ENCODE measurements around the gene UTP4. TPM values are rescaled to one million over a fixed set of nuclear protein-coding genes. Genes with fewer than 3 reads are reported as not detected.
A peak's percentile ranks its signal among the peaks of the same experiment; 100 is the strongest.

Gene UTP4
- total RNA-seq, 1 experiment from 2014 or later: 56.1 TPM

DNA sequence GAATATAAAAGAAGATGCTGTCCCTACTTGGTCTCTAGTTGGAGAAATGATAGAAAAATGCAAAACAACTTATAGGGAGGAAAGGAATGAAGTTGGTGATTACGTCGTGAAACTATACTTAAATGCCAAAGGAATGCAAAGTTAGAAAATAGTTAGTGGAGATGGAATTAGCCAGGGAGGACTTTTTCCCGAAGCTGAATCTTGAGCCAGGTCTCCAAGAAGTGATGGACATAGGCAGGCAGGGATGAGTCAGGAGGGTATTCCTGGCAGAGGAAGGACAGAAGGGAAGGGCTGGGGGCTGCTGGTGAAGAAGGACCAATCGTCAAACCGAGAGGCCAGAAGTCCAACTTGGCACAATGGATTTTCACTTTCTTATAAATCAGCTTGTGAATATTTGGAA is 56.3 kb downstream of the UTP4 start:
- in situ Hi-C loops (cut with HindIII; ENCODE audit: low pct_unique_long_range_greater_than_20kb, low sequenced_read_pairs): no loop called here
- no peak for DNase-seq (ENCODE audit: low read depth)

- in situ Hi-C loops (cut with HindIII; ENCODE audit: low pct_unique_long_range_greater_than_20kb, low sequenced_read_pairs): no loop called here
- DNase-seq (ENCODE audit: low read depth): peak; percentile 10
Measured at GRCh38 chr16:69190046-69190588, 57.7 kb downstream of the UTP4 start.

DNA sequence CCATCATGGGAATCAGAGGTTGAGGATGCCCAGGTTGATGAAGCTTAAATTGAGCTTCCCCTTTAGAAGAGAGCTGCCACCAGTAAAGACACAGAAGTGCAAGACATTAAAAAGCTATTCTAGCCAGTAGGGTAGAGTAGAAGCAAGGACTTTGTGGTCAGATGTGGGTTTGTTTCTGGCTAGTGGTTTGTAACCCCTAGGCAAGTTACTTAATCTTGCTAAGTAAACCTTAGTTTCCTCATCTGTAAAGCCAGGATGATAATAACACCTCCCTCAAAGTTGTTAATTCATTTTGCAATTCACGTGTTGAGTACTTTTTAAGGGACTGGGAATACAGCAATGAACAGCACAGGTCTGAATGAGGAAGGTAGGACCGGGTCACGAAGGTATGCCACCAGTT is 58.1 kb downstream of the UTP4 start:
- in situ Hi-C loops (cut with HindIII; ENCODE audit: low pct_unique_long_range_greater_than_20kb, low sequenced_read_pairs): no loop called here
- DNase-seq (ENCODE audit: low read depth): no peak

DNA sequence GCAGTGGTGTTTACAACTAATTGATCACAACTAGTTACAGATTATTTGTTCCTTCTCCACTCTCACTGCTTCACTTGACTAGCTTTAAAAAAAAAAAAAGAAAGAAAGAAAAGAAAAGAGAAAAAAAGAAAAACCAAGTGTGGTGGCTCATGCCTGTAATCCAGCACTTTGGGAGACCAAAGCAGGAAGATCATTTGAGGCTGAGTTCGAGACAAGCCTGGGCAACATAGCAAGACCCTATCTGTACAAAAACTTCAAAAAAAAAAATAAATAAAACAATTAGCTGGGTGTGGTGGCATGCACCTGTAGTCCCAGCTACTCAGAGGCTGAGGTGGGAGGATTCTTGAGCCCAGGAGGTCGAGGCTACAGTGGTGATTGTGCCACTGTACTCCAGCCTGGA is 58.7 kb downstream of the UTP4 start:
- in situ Hi-C loops (cut with HindIII; ENCODE audit: low pct_unique_long_range_greater_than_20kb, low sequenced_read_pairs): no loop called here
- DNase-seq (ENCODE audit: low read depth): peak; percentile 16

DNA sequence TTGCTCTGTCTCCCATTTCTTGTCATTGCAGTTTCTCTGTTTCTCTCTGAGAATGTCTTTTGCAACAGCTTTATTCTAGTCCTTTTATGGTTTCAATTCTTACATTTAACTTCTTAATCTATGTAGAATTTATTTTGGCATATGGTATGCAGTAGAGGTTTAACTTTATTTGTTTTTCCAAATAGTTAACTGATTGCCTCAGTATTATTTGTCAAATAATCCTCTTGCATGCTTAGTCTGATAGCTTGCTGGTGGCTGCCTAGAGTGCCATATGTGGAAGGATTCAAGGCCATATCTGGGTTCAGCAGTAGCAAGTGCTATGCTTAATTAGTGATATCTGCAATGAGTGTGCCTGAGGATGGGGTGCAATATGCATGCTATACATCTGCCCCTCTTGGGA is 61.4 kb downstream of the UTP4 start:
- DNase-seq (ENCODE audit: low read depth): no peak
- in situ Hi-C loops (cut with HindIII; ENCODE audit: low pct_unique_long_range_greater_than_20kb, low sequenced_read_pairs): no loop called here

GRCh38 chr16:69194488-69194887 is 62.0 kb downstream of the UTP4 start:
- in situ Hi-C loops (cut with HindIII; ENCODE audit: low pct_unique_long_range_greater_than_20kb, low sequenced_read_pairs): no loop called here
- no peak for DNase-seq (ENCODE audit: low read depth)

- in situ Hi-C loops (cut with HindIII; ENCODE audit: low pct_unique_long_range_greater_than_20kb, low sequenced_read_pairs): no loop called here
- DNase-seq (ENCODE audit: low read depth): no peak
Measured at GRCh38 chr16:69195369-69196029, 63.0 kb downstream of the UTP4 start.

- no peak for DNase-seq (ENCODE audit: low read depth)
- in situ Hi-C loops (cut with HindIII; ENCODE audit: low pct_unique_long_range_greater_than_20kb, low sequenced_read_pairs): no loop called here
Measured at GRCh38 chr16:69197573-69197972, 65.1 kb downstream of the UTP4 start.

GRCh38 chr16:69199382-69199781 is 66.9 kb downstream of the UTP4 start:
- in situ Hi-C loops (cut with HindIII; ENCODE audit: low pct_unique_long_range_greater_than_20kb, low sequenced_read_pairs): no loop called here

GRCh38 chr16:69201291-69201690 is 68.8 kb downstream of the UTP4 start:
- no peak for DNase-seq (ENCODE audit: low read depth)
- in situ Hi-C loops (cut with HindIII; ENCODE audit: low pct_unique_long_range_greater_than_20kb, low sequenced_read_pairs): no loop called here

More at GRCh38 chr16:69199382-69199781, 66.9 kb downstream of the UTP4 start:
- DNase-seq (ENCODE audit: low read depth): no peak

DNA sequence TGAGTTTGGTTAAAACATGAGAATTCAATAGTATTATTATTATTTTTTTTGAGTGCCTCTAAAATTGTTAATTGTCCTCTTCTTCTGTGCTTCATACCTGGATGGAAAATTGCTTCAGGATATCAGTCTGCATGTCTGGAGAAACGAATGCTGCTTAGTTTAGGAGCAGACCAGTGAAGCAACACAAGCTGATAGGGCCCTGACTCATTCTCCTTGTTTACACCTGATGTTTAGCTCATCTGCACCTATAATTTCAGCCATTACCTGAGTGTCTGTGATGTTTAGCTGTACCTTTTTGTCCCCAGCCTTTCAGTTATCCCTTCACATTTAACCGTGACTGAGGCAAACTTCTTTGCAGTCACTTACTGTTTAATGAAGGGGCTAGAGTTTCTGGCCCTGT is 69.3 kb downstream of the UTP4 start:
- no peak for DNase-seq (ENCODE audit: low read depth)
- in situ Hi-C loops (cut with HindIII; ENCODE audit: low pct_unique_long_range_greater_than_20kb, low sequenced_read_pairs): no loop called here

GRCh38 chr16:69204172-69204571 is 71.7 kb downstream of the UTP4 start:
- no peak for DNase-seq (ENCODE audit: low read depth)
- in situ Hi-C loops (cut with HindIII; ENCODE audit: low pct_unique_long_range_greater_than_20kb, low sequenced_read_pairs): no loop called here

DNA sequence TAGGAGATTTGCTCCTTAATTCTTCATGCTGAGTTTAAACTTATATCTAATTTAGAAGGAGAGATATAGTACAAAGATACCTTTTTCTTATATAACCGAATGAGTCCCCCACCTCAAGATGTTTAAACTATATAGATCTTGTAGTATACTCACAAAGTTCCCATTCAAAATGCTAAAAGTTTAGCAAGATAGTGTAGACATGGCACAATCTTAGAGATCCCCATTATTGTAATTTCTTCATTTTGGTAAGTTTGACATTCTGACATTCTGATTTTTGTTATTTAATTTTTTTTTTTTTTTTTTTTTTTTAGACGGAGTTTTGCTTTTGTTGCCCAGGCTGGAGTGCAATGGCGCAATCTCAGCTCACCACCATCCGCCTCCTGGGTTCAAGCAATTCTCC is 77.3 kb downstream of the UTP4 start:
- no peak for DNase-seq (ENCODE audit: low read depth)
- in situ Hi-C loops (cut with HindIII; ENCODE audit: low pct_unique_long_range_greater_than_20kb, low sequenced_read_pairs): no loop called here

- DNase-seq (ENCODE audit: low read depth): peak; percentile 8
- in situ Hi-C loops (cut with HindIII; ENCODE audit: low pct_unique_long_range_greater_than_20kb, low sequenced_read_pairs): no loop called here
Measured at GRCh38 chr16:69217433-69217832, 85.0 kb downstream of the UTP4 start.

Other genes with a start within 250 kb of the UTP4 start
- gene HAS3, start 27.0 kb upstream of the UTP4 start, total RNA-seq (2014; rRNA removed; shearing (Covaris generic); ENCODE audit: low replicate concordance): 21.1 and 35.9 TPM in 2 replicates
- gene CHTF8, start 61 bp upstream of the UTP4 start, total RNA-seq (2014; rRNA removed; shearing (Covaris generic); ENCODE audit: low replicate concordance): 191 and 253 TPM in 2 replicates
- 4.8 and 5.7 TPM in 2 replicates for gene SNTB2, start 54.5 kb downstream of the UTP4 start, total RNA-seq (2014; rRNA removed; shearing (Covaris generic); ENCODE audit: low replicate concordance)
- gene VPS4A, start 178.7 kb downstream of the UTP4 start, total RNA-seq (2014; rRNA removed; shearing (Covaris generic); ENCODE audit: low replicate concordance): 33.2 and 38.9 TPM in 2 replicates
- gene PDF, start 197.9 kb downstream of the UTP4 start, total RNA-seq (2014; rRNA removed; shearing (Covaris generic); ENCODE audit: low replicate concordance): 21.5 and 26.7 TPM in 2 replicates
- gene COG8, start 206.9 kb downstream of the UTP4 start, total RNA-seq (2014; rRNA removed; shearing (Covaris generic); ENCODE audit: low replicate concordance): 56.2 and 68.1 TPM in 2 replicates
- gene NIP7, start 207.1 kb downstream of the UTP4 start, total RNA-seq (2014; rRNA removed; shearing (Covaris generic); ENCODE audit: low replicate concordance): 18.7 and 25.7 TPM in 2 replicates
- gene TMED6, start 219.1 kb downstream of the UTP4 start, total RNA-seq (2014; rRNA removed; shearing (Covaris generic); ENCODE audit: low replicate concordance): 4.1 TPM in 1 of 2 replicates, not detected in the other

Data from Caki2 (cell line).